Activated CD4-positive, alpha-beta T cell treated with anti-CD3 and anti-CD28 coated beads for 48 hours (primary cell): ENCODE measurements around the gene CTIF.
A peak's percentile ranks its signal among the peaks of the same experiment; 100 is the strongest.

ENCODE experiments used
- DNase-seq: peaks from one replicate; pipeline ENCODE4 v3.0.0-alpha.2; 2020

The CTIF gene

DNA sequence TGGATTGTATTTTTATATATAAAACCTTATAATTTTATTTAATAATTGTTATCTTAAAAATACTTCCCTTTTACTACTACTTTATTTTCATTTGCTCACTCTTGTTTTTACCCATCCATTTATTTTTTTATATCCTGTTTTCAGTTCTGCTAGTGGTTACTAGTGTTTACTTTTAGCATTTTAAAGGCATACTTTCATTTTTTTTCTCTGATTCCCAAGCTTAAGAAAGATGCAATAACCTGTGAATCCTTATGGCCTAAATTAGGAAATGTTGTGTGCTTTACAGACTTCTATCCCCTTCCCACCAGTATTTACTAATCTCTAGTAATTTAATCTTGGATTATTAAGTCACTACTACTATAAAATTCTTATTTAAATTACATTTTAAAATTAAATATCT lies 272.0 kb downstream of the CTIF start:
- no peak for DNase-seq

DNA sequence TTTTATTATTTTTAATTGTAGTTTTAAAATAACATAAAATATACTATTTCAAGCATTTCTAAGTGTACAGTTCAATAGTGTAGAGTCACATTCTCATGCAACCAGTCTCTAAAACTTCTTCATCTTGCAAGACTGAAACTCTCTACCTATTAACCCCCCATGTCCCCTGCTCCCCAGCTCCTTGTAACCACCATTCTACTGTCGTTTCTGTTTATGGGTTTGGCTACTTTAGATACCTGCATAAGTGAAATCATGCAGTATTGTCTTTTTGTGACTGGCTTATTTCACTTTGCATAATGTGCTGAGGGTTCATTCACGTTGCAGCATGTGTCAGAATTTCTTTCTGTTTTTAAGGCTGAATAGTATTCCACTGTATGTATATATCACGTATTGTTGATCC lies 272.6 kb downstream of the CTIF start:
- no peak for DNase-seq

DNA sequence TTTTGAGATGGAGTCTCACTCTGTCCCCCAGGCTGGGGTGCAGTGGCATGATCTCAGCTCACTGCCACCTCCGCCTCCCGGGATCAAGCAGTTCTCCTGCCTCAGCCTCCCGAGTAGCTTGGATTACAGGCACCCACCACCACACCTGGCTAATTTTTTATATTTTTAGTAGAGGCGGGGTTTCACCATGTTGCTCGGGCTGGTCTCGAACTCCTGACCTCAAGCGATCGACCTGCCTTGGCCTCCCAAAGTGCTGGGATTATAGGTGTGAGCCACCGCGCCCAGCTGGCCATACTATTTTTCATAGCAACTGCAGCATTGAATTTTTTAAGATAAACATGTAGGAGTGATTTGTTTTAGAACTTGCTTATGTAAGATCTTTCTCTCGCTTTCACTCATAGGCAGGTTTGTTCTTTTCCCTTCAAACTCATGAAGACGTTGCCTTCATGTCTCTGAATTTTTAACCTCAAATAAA lies 273.2 kb downstream of the CTIF start:
- peak; percentile 4 for DNase-seq

DNA sequence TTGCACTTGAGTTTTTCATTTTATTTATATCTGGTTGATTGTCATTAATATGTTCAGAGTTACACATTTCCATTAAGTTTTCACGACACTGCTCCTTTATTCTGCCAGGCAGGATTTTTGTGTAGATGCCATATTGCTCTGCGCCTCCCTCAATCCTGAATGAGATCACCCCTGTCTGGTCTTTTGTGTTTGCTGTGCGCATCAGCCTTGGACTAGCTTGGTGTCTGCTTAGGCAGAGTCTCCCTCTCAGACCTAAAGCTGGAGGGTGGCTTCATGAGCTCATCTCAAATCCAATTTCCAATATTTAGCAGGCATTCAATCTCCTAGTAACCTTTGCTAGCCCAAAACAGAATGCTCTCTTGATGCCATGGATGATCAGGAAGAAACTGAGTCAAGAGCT lies 274.5 kb downstream of the CTIF start:
- DNase-seq = peak; percentile 1

DNA sequence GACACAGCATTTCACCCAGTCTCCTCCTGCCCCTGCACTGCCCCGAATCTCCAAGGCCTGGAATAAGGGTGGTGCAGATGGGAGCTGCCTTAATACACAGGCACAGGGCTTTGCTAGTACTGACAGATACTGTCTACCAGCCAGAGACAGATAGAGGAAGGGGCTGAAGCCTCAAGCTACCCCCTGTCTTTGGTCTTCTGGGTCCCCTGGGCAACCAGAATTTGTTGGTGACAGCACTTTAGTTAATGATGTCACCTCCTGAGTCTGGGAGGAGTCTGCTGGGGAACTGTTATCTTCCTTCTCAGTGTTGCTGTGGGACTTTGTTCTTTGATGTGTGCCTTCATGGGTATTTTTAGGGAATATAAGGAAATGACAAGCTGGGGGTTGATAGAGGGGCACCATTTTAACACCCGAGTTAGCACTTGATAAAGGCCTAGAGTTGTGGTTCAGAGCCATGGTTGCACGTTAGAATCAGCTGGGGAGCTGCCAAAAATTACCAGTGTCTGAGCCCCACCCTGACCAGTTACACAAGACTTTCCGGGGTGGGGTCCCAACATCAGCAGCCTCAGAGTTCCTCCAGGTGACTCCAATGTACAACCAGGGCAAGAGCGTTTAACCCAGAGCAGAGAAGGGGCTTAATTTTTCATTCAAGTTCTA lies 275.1 kb downstream of the CTIF start:
- DNase-seq = peak; percentile 8

DNA sequence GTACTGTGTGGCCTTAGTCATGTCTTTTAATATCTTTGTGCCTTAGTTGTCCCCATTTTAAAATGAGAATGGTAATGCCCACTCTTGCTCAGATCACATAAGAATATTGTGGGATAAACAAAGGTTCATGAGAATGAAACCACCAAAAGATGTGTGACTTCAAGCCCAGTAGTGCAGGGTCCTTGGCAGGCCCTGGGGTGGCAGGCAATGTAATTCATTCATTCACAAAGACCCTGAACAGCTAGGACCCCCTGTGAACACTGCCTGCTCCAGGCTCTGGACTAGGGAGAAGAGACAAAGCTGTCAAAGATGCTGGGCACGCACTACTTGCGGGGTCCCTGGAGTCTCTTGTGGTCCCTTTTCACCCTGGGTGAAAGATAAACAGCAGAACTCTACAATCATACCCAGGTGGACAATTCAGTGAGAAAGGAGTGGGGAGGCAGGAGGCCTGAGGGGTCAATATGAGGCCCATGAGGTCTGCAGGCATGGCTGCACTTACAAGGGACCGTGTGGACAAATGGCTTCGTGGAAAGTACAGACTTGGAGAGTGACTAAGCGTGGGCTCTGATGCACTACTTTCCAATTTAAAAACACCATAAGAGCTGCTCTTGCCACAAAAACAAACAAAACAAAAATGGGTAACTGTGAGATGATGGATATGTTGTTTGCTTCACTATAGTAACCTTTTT lies 275.8 kb downstream of the CTIF start:
- peak; percentile 9 for DNase-seq

DNA sequence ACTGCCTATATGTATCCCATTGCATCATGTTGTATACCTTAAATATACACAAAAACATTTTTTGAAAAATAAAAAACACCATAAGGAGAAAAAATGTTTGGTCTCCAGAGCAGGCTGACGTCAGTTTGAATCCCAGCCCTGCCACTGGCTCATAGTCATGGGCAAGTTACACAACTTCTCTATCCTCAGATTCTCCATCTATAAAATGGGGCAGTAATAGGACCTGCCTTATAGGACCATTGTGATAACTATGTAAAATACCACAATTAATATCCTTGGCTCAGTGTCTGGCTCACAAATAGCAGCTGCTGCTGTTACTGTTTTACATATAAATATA lies 276.3 kb downstream of the CTIF start:
- DNase-seq = no peak

DNA sequence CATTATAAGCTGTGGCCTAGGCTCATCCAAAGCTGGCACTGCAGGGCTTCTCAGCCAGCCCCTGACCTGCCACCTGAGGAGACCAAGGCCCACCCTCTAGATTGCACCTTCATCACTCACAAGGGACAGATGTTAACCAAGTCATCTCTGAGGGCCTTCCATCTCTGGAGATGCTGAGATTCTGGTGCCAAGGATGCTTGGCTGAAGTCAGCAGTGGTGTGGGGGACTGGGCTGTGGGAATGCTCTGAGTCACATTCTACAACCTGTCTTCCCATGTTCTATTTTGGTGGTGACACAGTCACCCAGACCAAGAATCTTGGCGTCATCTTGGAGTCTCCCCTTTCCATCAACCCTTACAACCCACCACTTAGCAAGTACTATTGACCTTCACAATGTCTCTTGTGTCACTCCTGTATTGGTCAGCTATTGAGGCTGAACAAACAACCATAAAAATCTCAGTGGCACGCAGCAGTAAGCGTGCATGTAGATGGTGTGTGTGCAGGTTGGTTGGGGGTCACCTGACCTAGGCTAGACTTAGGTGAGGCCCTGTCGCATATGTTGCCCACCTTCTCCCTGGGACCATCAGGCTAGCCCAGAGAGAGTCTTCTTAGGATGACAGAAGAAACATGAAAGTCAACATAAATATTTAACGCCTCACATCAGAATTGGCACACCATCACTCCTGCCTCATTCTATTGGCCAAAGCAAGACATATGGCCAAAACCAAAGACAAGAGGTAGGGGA lies 276.9 kb downstream of the CTIF start:
- DNase-seq = peak; percentile 2

DNA sequence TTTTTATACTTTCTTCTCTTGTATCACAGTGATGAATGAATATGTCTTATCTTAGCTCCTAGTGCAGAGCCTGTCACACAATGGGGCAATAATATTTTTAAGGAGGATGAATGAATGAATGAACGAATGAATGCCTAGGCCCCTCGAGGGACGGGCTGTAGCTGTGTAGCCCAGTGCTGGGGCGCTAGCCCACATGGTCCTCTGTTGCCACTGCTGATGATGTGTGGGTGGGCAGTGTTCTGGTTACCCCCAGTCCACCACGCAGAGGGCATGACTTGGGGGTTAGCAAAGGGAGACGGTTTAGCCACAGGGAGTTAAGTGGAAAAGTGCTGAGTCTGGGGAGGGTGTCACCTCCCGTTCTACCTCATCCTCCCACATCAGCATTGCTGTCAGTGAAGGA lies 277.7 kb downstream of the CTIF start:
- DNase-seq = peak; percentile 2

DNA sequence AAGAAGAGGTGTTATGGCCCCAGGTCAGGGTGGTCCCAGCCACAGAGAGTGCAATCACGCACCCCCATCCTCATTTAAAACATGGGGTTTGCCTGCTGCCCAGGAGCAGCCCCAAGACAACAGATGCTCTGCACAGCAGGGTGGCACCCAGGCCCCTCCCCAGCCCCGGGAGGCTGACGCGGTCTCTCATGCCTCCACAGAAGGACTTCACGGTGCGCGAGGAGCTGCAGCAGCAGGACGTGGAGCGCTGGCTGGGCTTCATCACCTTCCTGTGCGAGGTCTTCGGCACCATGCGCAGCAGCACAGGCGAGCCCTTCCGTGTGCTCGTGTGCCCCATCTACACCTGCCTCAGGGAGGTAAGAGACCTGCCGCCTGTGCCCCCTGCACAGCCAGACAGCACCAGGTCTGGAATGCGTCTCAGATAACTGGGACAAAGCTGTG lies 278.2 kb downstream of the CTIF start:
- peak; percentile 1 for DNase-seq

DNA sequence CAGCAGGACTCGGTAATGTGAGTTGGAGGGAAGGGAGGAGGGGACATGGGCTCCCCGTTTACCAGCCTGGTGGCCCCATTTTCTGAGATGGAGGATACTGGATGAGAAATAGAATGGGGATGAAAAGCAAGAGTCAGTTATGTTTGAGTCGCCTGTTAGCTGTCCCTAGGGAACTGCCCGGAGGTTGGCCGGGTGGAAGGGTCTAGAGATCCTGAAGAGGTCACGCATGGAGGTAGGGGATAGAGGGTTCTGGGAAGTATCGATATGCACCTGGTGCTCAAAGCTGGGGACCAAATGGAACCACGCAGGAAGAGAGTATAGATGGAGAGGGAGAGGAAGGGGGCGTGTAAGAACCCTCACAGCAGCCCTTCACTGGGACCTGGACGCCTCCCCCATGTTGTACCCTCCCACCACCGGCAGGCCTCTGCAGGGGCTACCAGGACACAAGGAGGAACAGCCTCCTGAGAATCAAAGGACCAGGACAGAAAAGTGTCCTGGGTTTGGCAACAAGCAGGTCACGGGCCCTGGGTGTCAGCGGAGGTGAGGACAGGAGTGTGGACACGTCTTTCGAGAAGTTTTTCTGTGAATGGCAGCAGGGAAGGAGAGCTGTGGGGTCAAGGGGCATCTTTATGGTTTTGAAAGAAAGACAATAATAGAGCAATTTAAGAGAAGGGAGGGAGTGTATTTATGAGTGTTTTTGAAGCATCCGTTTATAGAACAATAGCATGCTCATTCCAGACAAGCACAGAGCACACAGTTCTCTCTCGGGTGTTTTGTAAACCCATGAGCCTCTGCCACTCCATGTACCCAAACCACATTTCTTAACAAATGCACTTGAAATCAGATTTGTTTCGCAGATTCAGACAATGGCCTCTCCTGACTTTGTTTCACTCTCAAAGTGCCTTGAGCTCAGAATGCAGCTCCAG lies 279.8 kb downstream of the CTIF start:
- peak; percentile 0 for DNase-seq

DNA sequence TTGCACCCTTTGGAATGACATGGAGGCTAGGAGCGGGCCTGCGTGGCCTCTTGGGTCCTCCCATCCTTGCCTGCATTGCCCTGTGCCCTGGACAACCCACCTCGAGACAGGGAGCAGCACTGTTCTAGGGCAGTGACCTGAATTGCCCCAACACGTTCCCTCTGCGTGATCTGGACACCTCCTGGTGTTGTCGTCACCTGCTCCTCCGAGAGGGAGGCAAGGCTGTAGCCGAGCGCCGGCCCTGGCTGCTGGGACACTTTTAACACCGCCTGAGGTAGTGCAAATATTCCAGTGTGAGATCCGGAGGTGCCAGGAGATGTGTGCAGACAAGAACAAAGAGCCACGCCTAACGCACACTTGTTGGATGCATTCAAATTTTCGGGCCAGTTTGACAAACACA lies 280.4 kb downstream of the CTIF start:
- DNase-seq = peak; percentile 1

DNA sequence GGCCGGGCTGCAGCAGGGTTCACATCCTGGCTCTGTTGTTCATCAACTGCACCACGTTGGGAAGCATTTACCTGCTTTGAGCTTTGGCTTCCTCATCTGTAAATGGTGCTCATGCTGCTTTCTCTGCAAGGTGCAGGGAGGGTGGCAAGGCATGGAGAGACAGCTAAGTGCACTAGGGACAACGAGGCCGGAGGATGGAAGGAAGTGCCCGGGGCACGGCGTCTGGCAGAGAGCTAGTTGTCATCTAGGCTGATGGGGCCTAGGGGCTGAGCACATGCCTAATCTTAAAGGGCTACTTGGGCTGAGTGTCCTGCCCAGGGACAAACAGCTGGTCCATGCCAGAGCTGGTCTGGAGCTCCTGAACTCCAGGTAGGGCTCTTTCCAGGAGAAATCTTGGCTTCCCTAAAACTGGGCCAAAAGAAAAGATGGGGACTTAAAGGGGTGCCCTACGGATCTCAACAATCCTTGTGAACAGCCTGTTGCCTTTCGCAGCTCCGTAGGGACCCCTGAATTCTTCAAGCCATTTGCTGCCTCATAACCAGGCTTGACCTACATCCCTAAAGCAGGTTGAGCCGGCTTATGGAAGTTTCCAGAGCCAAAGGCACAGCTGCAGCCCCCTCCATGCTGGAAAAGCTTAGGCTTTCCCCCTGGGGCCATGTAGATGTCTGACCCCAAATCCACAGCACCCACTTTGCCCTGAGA lies 281.1 kb downstream of the CTIF start:
- DNase-seq = peak; percentile 1

DNA sequence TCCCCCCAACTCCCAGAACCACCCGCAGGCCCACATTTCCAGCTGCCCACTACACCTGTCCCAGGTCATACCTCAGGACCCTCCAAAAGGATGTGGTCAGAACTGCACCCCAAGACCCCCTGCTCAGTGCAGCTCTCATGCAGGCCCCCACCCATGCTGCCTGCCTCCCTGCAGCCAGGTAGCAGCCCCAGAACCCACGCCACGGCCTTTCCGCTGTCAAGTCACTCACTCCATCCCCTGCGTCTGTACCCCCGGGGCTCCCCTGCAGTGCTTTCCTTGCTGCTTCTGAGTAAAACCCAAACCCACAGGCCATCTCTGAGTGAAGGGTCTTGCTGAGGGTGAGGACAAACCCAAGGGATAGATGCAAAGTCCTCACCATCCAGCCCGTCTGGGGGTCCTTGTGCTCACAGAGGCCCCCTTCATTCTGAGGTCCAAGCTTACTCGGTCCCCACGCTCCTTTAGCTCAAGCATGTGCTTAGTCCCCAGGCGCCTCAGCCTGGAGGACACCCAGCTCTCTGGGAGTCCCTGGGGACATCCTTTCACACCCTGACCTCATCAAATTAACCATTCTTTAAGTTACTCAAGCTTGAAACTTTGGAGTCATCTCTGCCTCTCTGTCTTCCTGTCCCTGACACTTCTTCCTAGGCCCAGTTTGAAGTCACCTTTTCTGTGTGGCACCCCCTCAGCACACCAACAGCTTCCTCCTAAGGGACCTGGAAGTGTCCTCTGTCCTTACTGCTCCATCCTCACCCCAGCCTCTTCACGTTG lies 281.8 kb downstream of the CTIF start:
- peak; percentile 25 for DNase-seq

DNA sequence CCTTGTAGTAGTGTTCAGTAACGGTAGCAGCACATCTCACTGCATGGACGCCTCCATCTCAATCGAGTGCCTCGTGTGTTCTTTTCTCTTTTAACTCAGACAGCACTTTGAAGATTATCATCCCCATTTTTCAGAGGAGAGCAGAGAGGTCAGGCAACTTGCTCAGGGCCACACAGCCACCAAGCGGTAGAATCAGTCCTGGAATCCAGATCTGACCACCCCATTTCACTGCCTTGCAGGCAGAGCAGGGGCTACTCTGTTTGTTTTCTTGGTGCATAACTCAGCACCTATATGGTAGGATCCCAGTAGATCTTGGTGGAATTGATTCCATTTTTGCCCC lies 282.4 kb downstream of the CTIF start:
- DNase-seq = no peak

DNA sequence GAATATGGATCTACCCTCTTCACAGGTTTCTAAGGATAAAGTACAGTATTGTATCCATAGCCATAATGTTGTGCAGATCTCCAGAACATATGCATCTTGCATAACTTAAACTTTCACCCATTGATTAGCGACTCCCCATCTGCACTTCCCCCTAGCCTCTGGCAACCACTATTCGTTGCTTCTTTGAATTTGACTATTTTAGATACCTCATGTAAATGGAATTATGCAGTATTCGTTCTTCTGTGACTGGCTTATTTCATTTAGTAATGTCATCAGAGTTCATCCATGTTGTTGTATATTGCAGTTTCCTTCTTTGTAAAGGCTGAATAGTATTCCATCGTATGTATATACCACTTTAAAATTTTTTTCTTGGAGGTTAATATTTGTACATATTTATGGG lies 283.0 kb downstream of the CTIF start:
- no peak for DNase-seq

DNA sequence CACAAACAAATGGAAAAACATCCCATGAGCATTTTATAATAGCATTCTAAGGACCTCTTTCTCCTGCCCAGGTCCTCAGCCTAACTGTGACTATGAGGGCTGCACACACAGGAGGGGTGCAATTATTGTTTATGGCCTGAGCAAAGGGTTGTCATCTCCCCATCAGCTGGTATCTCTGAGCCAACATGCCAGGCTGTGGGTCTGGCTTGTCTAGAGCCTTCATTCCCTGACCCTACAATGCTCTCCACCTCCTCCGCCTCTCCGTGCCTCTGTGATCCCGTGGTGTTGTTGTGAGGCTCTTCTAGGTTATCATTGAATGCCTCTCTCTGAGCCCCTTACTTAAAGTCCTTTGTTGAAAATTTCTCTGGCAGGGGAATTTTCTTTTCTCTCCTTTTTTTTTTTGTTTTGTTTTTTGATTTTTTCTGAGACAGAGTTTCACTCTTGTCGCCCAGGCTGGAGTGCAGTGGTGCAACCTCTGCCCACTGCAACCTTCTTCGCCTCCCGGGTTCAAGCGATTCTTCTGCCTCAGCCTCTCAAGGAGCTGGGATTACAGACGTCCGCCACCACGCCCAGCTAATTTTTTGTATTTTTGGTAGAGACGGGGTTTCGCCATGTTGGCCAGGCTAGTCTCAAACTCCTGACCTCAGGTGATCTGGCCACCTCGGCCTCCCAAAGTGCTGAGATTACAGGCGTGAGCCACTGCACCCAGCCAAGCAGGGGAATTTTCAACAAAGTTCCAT lies 285.6 kb downstream of the CTIF start:
- DNase-seq = no peak

DNA sequence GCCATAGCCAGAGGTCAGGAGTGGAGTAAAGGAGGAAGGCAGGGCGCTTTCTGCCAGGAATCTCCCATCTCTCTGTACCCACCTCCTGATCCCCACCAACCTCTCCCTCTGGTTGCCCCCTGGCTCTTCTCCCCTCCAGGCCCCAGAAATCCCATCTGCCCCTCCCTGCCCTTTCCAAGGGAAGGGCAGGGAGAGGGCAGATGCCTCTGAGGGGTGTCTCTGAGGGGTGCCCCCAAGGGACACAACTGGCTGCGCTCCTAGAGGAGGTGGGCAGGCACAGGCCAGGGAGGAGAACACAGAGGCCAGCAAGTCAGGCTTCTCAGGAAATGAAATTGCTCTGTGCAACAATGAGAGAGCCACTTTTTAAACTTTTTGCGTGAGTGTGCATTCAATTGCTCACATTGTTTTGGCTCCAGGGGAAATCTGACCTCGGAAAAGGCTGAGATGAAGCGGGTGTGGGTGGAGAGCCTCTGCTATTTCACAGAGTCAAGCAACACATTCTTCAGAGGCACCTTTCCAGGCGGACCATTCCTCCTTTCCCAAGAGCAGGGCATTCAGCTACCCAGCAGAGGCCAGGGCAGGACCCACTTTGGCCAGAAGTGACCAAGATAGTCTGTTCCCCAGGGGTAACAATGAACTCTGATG lies 286.4 kb downstream of the CTIF start:
- DNase-seq = no peak

DNA sequence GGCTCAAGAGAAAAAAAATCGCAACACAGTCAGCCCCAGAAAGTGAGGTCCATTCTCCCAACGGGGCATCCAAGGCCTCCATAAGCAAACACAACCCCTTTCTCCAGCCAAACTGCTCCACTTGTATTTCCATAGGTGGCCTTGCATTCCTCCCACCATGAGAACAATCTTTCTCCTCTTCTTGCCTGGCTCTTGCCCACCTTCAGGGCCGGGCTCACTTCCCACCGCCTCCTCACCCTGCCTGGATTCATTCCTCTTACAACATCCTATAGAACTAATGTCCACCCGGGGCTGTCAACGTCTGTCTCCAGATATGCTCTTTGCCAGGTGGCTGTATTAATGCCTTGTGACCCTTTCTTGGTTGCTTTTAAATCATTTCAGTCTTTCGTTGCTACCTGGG lies 287.4 kb downstream of the CTIF start:
- DNase-seq = no peak

DNA sequence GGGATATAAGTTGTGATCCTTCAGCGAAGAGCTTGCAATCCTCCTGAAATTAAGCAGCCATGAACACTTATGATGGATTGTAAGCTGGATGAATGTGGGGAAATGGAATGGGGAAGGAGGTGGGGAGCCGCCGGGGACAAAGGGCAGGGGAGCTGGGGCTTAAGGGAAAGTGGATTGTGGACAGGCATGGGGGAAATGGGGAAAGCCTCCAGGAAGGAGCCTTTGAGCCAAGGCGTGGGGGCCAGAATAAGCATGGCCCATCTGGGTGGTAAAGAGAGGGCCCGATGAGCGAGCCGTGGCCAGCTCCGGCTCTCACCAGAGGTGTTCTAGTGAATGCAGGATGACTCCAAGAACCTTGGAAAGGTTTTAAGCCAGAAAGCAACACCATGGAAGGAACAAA lies 288.0 kb downstream of the CTIF start:
- DNase-seq = no peak
